Stimulated activated CD4-positive, alpha-beta T cell treated with anti-CD3 and anti-CD28 coated beads, Interleukin-4, amount 100 ng/mL, for 24 hours (primary cell): ENCODE data around the gene RTL10.
A peak's percentile ranks its signal among the peaks of the same experiment; 100 is the strongest.

Experiments used
- DNase-seq: peaks from one replicate; pipeline ENCODE4 v3.0.0-alpha.2; 2020

Gene RTL10

GRCh38 chr22:19859861-19860510, 5.3 kb upstream of the RTL10 start:
- no peak for DNase-seq

DNA sequence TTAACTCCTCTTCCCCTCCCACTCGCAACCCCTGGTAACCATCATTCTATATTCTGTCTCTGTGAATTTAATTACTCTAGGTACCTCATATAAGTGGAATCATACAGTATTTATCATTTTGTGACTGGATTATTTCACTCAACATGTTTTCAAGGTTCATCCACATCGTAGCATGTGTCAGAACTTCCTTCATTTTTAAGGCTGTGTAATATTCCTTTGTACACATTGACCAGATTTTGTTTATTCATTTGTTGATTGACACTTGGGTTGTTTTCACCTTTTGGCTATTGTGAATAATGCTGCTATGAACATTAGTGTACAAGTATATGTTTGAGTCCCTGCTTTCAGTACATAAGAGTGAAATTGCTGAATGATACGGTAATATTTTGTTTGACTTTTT, 2.7 kb upstream of the RTL10 start:
- DNase-seq, result no peak

- peak; percentile 71 for DNase-seq
These were observed 1.1 kb upstream of the RTL10 start for GRCh38 chr22:19855504-19856409.

- DNase-seq, result peak; percentile 25
These were observed 546 bp downstream of the RTL10 start for GRCh38 chr22:19853879-19854777.

DNA sequence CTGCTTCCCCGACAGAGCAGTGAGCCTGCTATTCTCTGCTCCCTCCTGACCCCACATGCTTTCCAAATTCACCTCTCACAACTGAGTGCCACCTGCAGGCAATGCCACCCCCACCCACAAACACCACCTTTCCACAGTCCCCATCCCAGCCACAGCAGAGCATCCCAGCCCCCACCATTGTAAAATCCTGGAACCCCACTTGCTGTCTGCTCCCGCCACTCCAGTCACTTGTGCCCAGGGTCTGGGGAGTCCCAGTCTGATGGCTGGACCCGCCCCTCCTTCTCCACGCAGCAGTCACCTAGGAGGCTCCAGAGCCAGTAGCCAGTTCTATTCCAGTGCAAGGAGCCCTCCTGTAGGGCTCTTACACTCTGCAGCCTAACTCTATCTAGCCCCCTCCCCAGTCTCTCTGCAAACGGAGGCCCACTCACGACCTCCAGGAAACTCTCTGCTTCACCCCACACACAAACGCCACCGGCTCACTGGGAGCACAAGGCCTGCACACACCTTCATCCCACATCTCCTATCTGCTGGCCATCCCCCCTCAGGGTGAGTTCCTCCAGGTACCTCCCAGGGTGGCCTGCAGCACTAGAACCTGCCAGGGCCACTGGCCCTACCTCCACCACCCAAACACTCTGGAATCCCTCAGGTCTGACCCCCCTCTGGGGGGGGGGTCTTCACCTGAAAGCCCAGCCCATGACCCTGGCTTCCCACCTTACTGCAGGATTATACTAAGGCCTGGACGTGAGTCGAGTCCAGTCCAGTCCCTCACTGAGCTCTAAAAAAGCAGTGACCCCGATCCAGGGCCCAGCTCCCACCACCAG, 1.4 kb downstream of the RTL10 start:
- DNase-seq, result no peak

DNA sequence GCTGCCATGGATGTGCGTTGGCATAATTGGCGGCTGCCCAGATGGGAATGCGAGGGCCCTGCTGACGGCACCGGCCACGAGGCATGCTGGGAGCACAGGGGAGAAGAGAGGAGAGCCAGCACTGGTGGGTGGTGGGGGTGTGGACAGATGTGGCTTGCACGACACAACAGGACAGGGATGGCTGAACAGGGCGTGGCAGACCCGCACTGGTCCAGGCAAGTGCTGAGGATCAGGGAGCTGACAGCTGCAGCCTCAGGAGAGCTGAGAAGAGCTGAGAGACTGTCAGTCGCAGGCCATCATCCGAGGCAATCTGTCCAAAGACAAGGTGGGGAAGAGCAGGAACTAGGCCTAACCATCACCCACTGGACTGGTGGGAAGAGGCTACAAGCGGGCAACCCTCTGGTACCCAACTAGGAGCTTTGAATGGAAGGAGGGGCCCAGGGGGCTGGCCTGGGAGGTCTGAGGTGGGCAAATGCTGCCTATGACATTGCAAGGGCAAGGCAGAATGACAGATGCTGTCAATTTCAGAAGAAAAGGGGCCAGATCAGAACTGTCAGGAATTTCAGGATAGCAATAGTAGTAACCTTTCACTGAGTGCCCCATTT, 2.4 kb downstream of the RTL10 start:
- DNase-seq, result no peak

DNA sequence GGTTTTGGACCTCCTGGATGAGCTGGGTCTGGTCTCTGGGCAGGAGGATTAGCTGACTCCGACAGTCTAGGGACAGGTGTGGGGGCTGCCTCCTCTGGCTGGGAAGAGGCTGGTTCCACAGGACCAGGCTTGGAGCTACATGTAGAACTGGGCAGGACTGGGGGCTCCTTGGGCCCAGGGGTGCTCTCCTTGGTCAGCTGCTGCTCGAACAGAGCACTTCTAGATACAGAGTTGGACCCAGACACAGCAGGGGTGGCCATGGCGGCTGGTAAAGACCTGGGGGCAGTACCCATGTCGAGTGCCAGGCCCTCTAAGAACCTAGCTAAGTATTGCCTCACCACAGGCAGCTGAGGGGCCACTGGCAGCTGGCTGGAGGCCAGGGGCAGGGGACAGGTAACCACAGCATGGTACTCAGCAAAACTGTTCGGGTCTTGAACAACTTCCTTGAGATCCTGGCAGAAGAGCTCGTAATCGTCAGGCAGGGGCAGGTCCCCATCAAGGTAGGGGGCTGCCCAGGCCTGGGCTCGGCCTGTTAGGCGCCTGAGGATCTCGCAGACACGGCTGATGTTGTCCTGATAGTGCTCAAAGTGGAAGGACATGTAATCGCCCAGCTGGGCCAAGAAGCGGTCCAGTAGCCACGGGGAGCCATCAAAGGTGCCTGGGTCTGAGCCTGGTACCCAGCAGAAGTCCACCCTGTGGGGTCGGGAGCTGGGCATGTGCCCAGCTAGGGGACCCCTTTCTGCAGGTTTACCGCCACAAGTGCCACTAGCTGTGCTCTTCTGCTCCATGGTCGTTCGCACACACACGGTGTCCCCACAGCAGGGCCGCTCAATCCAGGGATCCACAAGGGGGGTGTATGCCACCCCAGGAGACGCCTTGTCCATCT, 3.1 kb downstream of the RTL10 start:
- no peak for DNase-seq

- DNase-seq, result no peak
These were observed 3.9 kb downstream of the RTL10 start for GRCh38 chr22:19850763-19851109.

DNA sequence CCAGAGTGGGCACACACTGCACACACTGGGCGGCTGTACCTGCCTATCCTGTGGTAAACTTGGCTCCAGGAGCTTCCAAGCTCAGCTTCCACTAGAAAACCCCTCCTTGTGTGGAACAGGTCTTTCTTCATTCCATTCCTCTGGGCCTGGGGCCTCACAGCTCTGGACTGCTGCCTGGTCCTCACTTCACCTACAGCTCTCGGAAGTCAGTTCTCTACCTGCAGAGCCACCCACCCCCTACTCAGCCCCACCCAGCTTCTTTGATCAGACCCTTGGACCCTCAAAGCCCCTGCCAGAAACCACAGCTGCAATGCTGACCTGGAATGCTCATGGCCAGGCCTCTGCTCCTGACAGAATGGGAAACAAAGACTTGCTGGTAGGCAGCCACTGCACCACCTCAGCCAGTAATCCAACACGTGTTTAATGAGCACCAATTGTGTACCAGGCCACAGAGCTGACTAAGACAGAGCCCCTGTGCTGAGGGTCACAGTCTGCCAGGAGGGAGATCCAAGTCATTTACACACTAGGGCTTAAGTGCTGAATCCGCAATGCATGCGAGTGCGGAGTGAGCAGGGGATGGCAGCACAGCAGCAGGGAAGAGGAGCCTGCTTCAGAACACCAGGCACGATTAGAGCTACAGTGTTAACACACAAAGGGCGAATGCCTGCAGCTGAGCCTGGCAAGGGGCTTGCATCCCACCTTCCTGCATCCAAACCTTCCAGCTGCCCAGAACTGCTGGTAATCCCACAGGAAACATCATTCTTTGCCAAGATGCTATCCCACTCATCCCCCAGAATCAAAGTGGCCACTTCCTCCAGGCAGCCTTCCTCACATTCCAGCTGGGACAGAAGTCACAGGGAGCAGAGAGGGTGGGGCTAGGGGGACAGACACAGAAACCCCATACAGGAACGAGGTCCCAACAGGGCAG, 4.6 kb downstream of the RTL10 start:
- DNase-seq, result no peak

GRCh38 chr22:19848298-19849224, 6.1 kb downstream of the RTL10 start:
- DNase-seq, result no peak

- no peak for DNase-seq
These were observed 7.4 kb downstream of the RTL10 start for GRCh38 chr22:19847345-19847632.

- no peak for DNase-seq
These were observed 7.9 kb downstream of the RTL10 start for GRCh38 chr22:19846620-19847344.

GRCh38 chr22:19845054-19845722, 9.5 kb downstream of the RTL10 start:
- no peak for DNase-seq

GRCh38 chr22:19844377-19845053, 10.2 kb downstream of the RTL10 start:
- DNase-seq, result no peak

DNA sequence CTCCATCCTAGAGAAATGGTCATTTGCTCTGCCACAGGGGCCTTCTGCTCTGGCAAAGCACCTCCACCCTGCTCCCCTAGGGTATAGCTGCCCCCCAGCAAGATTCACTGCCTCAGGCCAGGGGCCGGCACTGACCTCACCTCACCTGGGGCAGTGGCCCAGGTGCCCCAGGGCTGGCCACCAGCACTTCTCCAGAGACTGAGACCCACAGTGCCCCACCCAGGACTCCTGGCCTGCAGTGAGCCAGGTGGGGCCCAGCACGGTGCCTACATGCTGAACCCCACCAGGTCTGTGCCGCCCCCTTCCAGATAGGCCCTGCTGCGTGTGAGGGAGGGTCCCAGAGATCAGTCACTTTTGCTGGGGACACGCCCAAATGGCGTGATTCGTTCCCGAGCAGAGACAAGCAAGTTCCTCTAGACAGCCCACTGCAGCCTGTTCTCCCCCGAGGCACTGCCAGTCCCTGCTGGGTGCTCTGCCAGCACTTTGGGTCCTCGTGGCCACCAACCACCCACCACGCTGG, 10.8 kb downstream of the RTL10 start:
- DNase-seq, result no peak

DNA sequence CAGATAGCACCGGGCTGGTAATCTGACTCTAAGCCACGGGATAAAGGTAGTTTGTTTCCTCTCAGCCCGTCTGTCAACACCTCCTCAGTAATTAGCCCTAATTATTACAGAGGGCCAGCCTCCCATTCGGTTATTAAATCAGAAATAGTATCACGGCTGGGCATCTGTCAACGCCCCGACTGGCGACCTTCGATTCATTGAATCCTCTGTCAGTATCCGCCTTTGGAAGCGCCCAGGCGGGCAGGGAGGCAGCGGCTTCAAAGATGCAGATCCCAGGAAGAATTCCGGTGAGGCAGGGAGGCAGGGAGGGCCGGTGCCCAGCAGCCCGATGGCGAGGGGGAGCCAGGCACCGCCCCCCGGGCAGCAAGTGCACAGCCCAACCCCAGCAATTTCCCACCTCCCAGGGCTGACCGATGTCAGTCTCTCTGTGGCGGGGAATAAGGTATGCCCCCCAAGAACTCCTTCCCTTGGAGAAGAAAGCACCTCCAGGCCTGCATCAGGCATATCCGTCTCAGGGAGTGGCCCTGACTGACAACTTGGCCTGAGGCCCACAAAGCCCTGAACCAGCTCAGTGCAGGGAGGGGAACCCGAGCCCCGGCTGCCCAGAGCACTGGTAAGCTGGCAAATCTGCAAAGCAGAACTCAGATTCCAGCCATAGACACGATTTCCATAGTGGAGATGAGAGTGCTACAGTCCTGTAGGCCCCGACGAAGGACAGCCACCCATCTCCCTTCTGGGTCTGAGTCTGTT, 11.4 kb downstream of the RTL10 start:
- DNase-seq, result no peak
